ENCODE data around the gene ZNF506. TPM values are rescaled to one million over a fixed set of nuclear protein-coding genes. Genes with fewer than 3 reads are reported as not detected.
"Not testable (repeated sequence)": the region's sequence is repeated elsewhere in the genome, so short reads cannot be mapped to it uniquely, and the experiment has no call there.

Gene ZNF506
- total and polyA plus RNA-seq, 7 experiments from 2014 or later: 20.4 to 93.9 (median 44.8) TPM

DNA sequence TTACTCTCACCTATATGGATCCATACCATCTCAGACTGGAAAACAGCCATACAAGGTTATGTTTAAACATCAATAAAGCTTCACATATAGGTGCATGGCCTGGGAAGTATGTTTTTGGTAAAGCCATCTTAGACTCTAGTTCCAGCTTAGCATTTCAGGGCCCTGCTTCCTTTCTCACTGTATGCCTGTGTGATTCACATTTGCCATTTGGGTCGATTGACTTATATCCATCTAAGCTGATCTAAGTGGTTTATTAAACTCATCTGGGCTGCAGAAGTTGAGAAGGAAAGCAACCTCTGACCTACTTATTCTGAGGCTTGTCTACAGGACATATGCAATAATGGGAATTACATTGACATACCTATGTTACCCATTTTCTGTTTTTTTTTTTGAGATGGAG is 33.5 kb downstream of the ZNF506 start:
- H3K27me3 Mint-ChIP-seq: no peaks in the 10 kb centered on the region
- Histone ChIP-seq H3K27me3 (ENCODE audit: control insufficient read depth in 2 of 2, insufficient read depth in 2 of 2, low read length in 2 of 2) (no peaks in the 10 kb centered on the region), H3K9me3 (ENCODE audit: control insufficient read depth in 2 of 3, low read length in 3 of 3) (no peaks in the 10 kb centered on the region), H3K4me3 (ENCODE audit: low read length) (no peak overlapping the region), H3K36me3 (ENCODE audit: control insufficient read depth in 2 of 3, insufficient read depth in 3 of 3, low read length in 3 of 3) (peaks cover 0 to 60% (median 19%) of the 10 kb centered on the region in 3 experiments), H3K4me1 (ENCODE audit: control insufficient read depth in 2 of 2, insufficient read depth in 2 of 2, low read length in 2 of 2) (no peaks in the 10 kb centered on the region), H3K27ac (ENCODE audit: low read depth, low read length) (no peak overlapping the region)
- ChIA-PET POLR2A (interaction anchor here (1.5 to 2.3 kb wide), 2 partner anchors 12 to 34 kb away, joined by 5 to 7 read pairs; partner anchors contain the start of gene ZNF506), CTCF (no interaction called here)
- no peak overlapping the region for H3K27ac Mint-ChIP-seq
- H3K9me3 Mint-ChIP-seq: peaks cover 0 to 59% (median 8%) of the 10 kb centered on the region in 11 donors
- H3K4me3 Mint-ChIP-seq: no peak overlapping the region
- H3K36me3 Mint-ChIP-seq: peaks cover 19 to 80% (median 70%) of the 10 kb centered on the region in 5 donors
- H3K4me1 Mint-ChIP-seq: peaks cover 0 to 25% (median 23%) of the 10 kb centered on the region in 7 donors
- intact Hi-C loops (cut with micrococcal nuclease): no loop called here
- no peak for DNase-seq
- no peak for ATAC-seq

GRCh38 chr19:19785476-19785875 is 36.1 kb downstream of the ZNF506 start:
- ATAC-seq; H3K4me3 ChIP-seq (ENCODE audit: low read length); intact Hi-C loops (cut with micrococcal nuclease); DNase-seq; H3K9me3 ChIP-seq (ENCODE audit: control insufficient read depth in 2 of 3, low read length in 3 of 3); H3K4me1 ChIP-seq (ENCODE audit: control insufficient read depth in 2 of 2, insufficient read depth in 2 of 2, low read length in 2 of 2); H3K27ac ChIP-seq (ENCODE audit: low read depth, low read length); H3K27me3 Mint-ChIP-seq; H3K27me3 ChIP-seq (ENCODE audit: control insufficient read depth in 2 of 2, insufficient read depth in 2 of 2, low read length in 2 of 2); CTCF ChIA-PET: not testable (repeated sequence)
- peaks cover 0 to 45% (median 12%) of the 10 kb centered on the region in 3 experiments for H3K36me3 ChIP-seq (ENCODE audit: control insufficient read depth in 2 of 3, insufficient read depth in 3 of 3, low read length in 3 of 3)
- POLR2A ChIA-PET: interaction anchor here (0.8 to 1.5 kb wide), 3 partner anchors 14 to 36 kb away, joined by 3 to 4 read pairs (median 4); partner anchors contain the start of gene ZNF506
- H3K27ac Mint-ChIP-seq: peak overlapping the region in 5 of 9 donors; percentile 7 to 87 (median 72)
- peaks cover 0 to 43% (median 38%) of the 10 kb centered on the region in 7 donors for H3K4me1 Mint-ChIP-seq
- H3K36me3 Mint-ChIP-seq: peaks cover 19 to 84% (median 74%) of the 10 kb centered on the region in 5 donors
- peaks cover 0 to 58% (median 15%) of the 10 kb centered on the region in 11 donors for H3K9me3 Mint-ChIP-seq
- H3K4me3 Mint-ChIP-seq: peak overlapping the region in 1 of 10 donors; percentile 49

DNA sequence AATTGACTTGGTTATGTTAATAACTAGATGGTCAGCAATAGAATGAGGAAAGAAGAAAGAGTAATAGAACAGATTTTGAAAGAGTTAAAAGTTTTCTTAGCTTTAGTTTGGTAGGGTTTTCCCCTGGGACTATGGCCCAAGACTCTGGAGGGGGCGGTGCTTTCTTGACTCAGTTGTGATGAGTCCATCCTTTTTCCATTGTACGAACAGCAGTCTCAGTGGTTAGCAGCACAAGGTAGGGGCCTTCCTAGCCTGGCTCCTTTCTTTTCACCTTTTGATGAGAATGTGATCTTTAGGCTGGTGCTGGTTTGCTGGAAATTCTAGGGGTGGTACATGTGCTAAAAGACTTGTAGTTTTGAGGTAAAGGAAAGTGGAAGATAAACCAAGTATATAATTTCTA is 38.8 kb downstream of the ZNF506 start:
- Mint-ChIP-seq H3K4me1 (peaks cover 14 to 59% (median 53%) of the 10 kb centered on the region in 7 donors), H3K4me3 (peak overlapping the region in 4 of 10 donors; percentile 7 to 38 (median 22)), H3K9me3 (peaks cover 0 to 61% (median 15%) of the 10 kb centered on the region in 11 donors), H3K27ac (peak overlapping the region in 3 of 9 donors; percentile 10 to 71 (median 54)), H3K36me3 (peaks cover 22 to 86% (median 75%) of the 10 kb centered on the region in 5 donors), H3K27me3 (no peaks in the 10 kb centered on the region)
- Histone ChIP-seq H3K27ac (ENCODE audit: low read depth, low read length) (no peak overlapping the region), H3K9me3 (ENCODE audit: control insufficient read depth in 2 of 3, low read length in 3 of 3) (no peaks in the 10 kb centered on the region), H3K4me1 (ENCODE audit: control insufficient read depth in 2 of 2, insufficient read depth in 2 of 2, low read length in 2 of 2) (peaks cover 1% of the 10 kb centered on the region in 2 donors), H3K36me3 (ENCODE audit: control insufficient read depth in 2 of 3, insufficient read depth in 3 of 3, low read length in 3 of 3) (peaks cover 0 to 23% (median 0%) of the 10 kb centered on the region in 3 experiments), H3K4me3 (ENCODE audit: low read length) (no peak overlapping the region), H3K27me3 (ENCODE audit: control insufficient read depth in 2 of 2, insufficient read depth in 2 of 2, low read length in 2 of 2) (no peaks in the 10 kb centered on the region)
- POLR2A ChIA-PET: interaction anchor here (1.1 kb wide), 1 partner anchor 50 kb away, joined by 3 read pairs; the partner anchor contains the start of gene ZNF14
- DNase-seq (no peak), ATAC-seq (no peak)
- CTCF ChIA-PET: no interaction called here
- intact Hi-C loops (cut with micrococcal nuclease): no loop called here

GRCh38 chr19:19781791-19782190 is 39.8 kb downstream of the ZNF506 start:
- H3K36me3 Mint-ChIP-seq: peaks cover 18 to 86% (median 70%) of the 10 kb centered on the region in 5 donors
- DNase-seq; intact Hi-C loops (cut with micrococcal nuclease); H3K27me3 Mint-ChIP-seq; ATAC-seq; H3K27ac ChIP-seq (ENCODE audit: low read depth, low read length); H3K9me3 ChIP-seq (ENCODE audit: control insufficient read depth in 2 of 3, low read length in 3 of 3); H3K27me3 ChIP-seq (ENCODE audit: control insufficient read depth in 2 of 2, insufficient read depth in 2 of 2, low read length in 2 of 2); H3K4me3 Mint-ChIP-seq; H3K4me3 ChIP-seq (ENCODE audit: low read length): not testable (repeated sequence)
- CTCF ChIA-PET: interaction anchor here (0.7 to 1.2 kb wide), 3 partner anchors 8 to 635 kb away, joined by 3 to 4 read pairs (median 3); no protein-coding TSS in a partner anchor
- Histone ChIP-seq H3K36me3 (ENCODE audit: control insufficient read depth in 2 of 3, insufficient read depth in 3 of 3, low read length in 3 of 3) (peaks cover 0 to 15% (median 0%) of the 10 kb centered on the region in 3 experiments), H3K4me1 (ENCODE audit: control insufficient read depth in 2 of 2, insufficient read depth in 2 of 2, low read length in 2 of 2) (peaks cover 11% of the 10 kb centered on the region in 2 donors)
- POLR2A ChIA-PET: interaction anchor here (0.5 to 1.4 kb wide), 3 partner anchors 39 to 83 kb away, joined by 3 to 4 read pairs (median 3); partner anchors contain the start of genes ZNF253 and ZNF506
- H3K27ac Mint-ChIP-seq: peak overlapping the region in 2 of 9 donors; percentile 8 to 36
- peaks cover 24 to 69% (median 62%) of the 10 kb centered on the region in 7 donors for H3K4me1 Mint-ChIP-seq
- H3K9me3 Mint-ChIP-seq: peaks cover 0 to 57% (median 13%) of the 10 kb centered on the region in 11 donors

DNA sequence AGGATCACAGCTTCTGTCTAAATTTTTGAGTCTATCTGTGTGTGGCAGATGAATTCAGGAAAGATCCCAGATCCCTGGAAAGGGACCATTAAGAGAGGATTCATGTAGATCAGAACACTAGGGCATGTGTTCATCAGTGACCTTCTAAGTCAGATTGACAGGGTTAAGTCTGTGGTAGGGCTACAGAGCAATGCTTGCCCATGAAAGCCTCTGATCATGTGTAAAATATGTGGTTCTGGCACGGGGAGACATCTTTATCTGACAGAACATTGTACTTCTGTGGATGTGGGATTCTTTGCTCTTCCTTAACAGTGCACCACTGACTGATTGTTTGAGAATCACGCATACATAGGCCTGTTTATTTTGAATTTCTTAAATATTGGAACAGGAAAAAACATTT is 42.9 kb downstream of the ZNF506 start:
- ChIA-PET POLR2A (interaction anchor here (0.6 to 1.0 kb wide), 4 partner anchors 43 to 1784 kb away, joined by 3 to 4 read pairs (median 3); partner anchors contain the start of gene ZNF506), CTCF (interaction anchor here (0.6 kb wide), 2 partner anchors 12 to 33 kb away, joined by 3 read pairs; no protein-coding TSS in a partner anchor)
- DNase-seq (no peak), ATAC-seq (no peak)
- Mint-ChIP-seq H3K4me3 (peak overlapping the region; percentile 91 to 100 (median 98)), H3K27ac (peak overlapping the region in 4 of 9 donors; percentile 90 to 98 (median 96)), H3K36me3 (peaks cover 7 to 58% (median 42%) of the 10 kb centered on the region in 5 donors), H3K27me3 (no peaks in the 10 kb centered on the region), H3K9me3 (peaks cover 0 to 35% (median 6%) of the 10 kb centered on the region in 11 donors), H3K4me1 (peaks cover 26 to 77% (median 69%) of the 10 kb centered on the region in 7 donors)
- peaks cover 11 to 20% of the 10 kb centered on the region in 2 donors for H3K4me1 ChIP-seq (ENCODE audit: control insufficient read depth in 2 of 2, insufficient read depth in 2 of 2, low read length in 2 of 2)
- intact Hi-C loops (cut with micrococcal nuclease): loop anchor here in 1 of 2 donors (5.0 to 10.0 kb wide), 4 partner anchors 276 to 641 kb away; partner anchors contain the start of genes BORCS8, RFXANK, TMEM161A and ZNF90
- no peaks in the 10 kb centered on the region for H3K9me3 ChIP-seq (ENCODE audit: control insufficient read depth in 2 of 3, low read length in 3 of 3)
- H3K27ac ChIP-seq (ENCODE audit: low read depth, low read length): no peak overlapping the region
- H3K4me3 ChIP-seq (ENCODE audit: low read length): no peak overlapping the region
- H3K36me3 ChIP-seq (ENCODE audit: control insufficient read depth in 2 of 3, insufficient read depth in 3 of 3, low read length in 3 of 3): peaks cover 0 to 3% (median 0%) of the 10 kb centered on the region in 3 experiments
- H3K27me3 ChIP-seq (ENCODE audit: control insufficient read depth in 2 of 2, insufficient read depth in 2 of 2, low read length in 2 of 2): no peaks in the 10 kb centered on the region

DNA sequence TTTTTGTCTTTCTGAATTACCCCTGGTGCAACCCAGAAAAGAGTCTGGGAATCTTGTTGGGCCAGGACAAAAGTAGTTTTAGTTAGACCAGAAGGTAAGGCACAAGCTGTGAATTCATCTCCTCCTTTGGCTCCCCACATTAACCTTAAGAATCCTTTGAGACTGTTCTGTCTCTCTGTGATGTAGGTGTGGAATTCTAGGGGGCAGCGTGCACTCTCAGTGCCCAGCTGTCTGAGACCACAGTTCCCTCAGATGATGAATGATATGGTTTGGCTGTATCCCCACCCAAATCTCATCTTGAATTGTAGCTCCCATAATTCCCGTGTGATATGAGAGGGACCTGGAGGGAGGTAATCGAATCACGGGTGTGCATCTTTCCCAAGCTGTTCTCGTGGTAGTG is 43.9 kb downstream of the ZNF506 start:
- H3K9me3 ChIP-seq (ENCODE audit: control insufficient read depth in 2 of 3, low read length in 3 of 3): no peaks in the 10 kb centered on the region
- peaks cover 25 to 74% (median 65%) of the 10 kb centered on the region in 7 donors for H3K4me1 Mint-ChIP-seq
- peak overlapping the region in 7 of 9 donors; percentile 90 to 99 (median 98) for H3K27ac Mint-ChIP-seq
- CTCF ChIA-PET: no interaction called here
- H3K4me3 Mint-ChIP-seq: peak overlapping the region; percentile 91 to 100 (median 98)
- peaks cover 11 to 20% of the 10 kb centered on the region in 2 donors for H3K4me1 ChIP-seq (ENCODE audit: control insufficient read depth in 2 of 2, insufficient read depth in 2 of 2, low read length in 2 of 2)
- peaks cover 7 to 55% (median 37%) of the 10 kb centered on the region in 5 donors for H3K36me3 Mint-ChIP-seq
- H3K4me3 ChIP-seq (ENCODE audit: low read length): peak overlapping the region; percentile 91
- POLR2A ChIA-PET: interaction anchor here (0.7 to 3.7 kb wide), 6 partner anchors 44 to 137 kb away, joined by 3 to 46 read pairs (median 4); partner anchors contain the start of genes ZNF101 and ZNF506
- no peaks in the 10 kb centered on the region for H3K27me3 ChIP-seq (ENCODE audit: control insufficient read depth in 2 of 2, insufficient read depth in 2 of 2, low read length in 2 of 2)
- DNase-seq: no peak
- peaks cover 0 to 3% (median 0%) of the 10 kb centered on the region in 3 experiments for H3K36me3 ChIP-seq (ENCODE audit: control insufficient read depth in 2 of 3, insufficient read depth in 3 of 3, low read length in 3 of 3)
- H3K27ac ChIP-seq (ENCODE audit: low read depth, low read length): peak overlapping the region; percentile 84
- no peaks in the 10 kb centered on the region for H3K27me3 Mint-ChIP-seq
- ATAC-seq: no peak
- intact Hi-C loops (cut with micrococcal nuclease): loop anchor here in 1 of 2 donors (2.0 to 10.0 kb wide), 7 partner anchors 179 to 1243 kb away; partner anchors contain the start of genes BORCS8, RFXANK, TMEM161A and ZNF430
- H3K9me3 Mint-ChIP-seq: peaks cover 0 to 33% (median 4%) of the 10 kb centered on the region in 11 donors

Data from naive thymus-derived CD4-positive, alpha-beta T cell (primary cell).